HG03139 (cell line): ENCODE measurements around the gene CCDC149.

Experiments used
- ATAC-seq: cut with Tn5 transposase; IDR thresholded peaks from one replicate; pipeline ENCODE4 v1.9.1; 2021; ENCODE audit not compliant: unreplicated experiment

CCDC149 gene

DNA sequence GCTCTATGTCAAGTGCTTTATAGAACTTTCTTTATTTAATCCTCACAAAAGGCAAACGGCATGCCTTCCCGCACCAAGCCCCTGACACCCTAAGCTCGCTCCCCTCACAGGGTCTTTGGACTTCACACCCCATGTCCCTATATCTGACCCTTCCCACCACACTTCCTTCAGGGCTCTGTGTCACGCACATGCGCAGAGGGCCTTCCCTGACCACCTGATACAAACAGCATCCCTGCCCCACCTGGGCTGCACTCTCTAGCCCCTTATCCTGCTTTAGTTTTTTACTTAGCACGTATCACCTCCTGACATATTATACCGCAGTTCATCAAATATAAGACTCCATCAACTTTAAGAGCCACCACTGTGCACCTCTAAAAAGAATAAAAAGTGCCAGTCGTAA is 67.7 kb downstream of the CCDC149 start:
- ATAC-seq = no peak

DNA sequence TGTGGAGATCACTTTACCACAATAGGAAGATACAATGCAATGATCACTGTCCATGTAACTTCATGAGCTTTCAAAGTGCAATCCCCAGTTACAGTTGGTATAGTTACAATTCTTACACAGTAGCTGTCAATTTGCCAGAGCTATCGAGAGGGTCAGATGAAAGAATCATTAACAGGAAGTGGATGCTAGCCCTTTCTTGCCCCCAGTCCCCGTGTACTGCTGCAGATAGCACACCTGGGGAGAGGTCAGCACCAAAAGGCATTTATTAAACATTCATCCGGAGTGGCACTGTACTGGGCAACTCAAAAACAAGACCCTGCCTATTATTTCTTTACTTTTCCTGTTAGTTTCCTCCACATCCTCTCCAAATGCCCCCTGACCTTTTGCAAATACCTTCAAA is 69.7 kb downstream of the CCDC149 start:
- no peak for ATAC-seq

DNA sequence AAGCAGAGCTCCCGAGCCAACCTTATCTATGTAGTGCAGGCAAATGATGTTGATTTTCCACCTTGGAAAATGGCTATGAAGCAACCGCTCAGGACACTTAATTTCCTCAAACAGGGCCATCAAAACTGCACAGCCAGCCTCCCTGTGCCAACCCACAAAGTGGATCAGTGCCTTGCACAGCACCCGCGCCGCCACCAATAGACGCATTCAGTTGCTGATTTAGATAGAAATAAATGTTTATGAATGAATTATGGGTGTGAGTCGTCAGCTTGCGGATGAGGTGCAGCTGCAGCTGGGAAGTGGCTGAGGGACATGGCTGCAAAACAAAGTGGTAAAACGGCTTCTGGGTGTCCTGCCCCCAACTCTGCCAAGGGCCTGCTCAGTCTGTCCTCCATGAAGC is 70.5 kb downstream of the CCDC149 start:
- no peak for ATAC-seq

DNA sequence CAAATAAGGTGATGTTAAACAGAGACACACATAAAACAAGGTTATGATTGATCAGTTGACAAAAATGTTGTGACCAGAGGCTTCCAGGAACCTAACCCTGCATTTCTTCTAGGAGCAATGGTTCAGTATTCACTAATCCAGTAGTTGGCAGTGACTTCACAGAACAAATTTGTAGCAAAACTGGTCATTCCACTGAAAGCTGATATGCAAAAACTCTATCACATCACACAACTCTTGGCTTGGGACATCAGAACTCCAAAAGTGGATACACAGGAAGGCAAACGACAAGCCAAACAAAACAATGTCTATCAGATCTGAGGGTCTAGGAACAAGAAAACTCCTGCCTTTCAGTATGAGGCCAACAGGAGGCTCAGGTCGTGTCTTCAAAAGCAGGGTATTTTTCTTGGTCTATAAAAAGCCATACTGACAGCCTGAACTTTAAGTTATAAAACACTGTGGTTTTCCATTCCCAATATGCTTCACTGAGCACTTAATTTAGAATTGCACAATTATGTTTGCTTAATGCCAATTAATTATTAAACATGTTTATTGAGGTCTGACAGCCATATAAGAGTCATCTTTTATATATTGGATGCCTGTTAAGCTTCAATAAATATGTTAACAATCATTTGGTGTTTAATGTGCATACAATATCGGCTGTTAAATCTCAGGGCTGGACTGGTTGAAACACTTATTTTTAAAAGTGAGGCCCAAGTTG is 71.9 kb downstream of the CCDC149 start:
- ATAC-seq = no peak

DNA sequence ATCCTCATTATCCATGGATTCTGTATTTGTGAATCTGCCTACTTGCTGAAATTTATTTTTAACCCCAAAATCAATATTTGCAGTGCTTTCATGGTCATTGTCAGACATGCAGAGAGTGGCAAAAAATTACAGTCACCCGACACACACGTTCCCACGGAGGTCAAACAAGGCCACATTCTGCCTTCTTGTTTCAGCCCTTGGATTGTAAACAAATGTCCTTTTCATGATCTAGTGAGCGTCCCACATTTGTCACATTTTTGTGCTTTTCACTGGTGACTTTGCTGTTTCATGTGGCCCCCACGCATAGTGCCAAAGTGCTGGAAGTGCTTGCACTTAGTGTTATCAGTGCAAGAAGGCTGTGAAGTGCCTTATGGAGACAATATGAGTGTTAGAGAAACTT is 72.5 kb downstream of the CCDC149 start:
- ATAC-seq = no peak

DNA sequence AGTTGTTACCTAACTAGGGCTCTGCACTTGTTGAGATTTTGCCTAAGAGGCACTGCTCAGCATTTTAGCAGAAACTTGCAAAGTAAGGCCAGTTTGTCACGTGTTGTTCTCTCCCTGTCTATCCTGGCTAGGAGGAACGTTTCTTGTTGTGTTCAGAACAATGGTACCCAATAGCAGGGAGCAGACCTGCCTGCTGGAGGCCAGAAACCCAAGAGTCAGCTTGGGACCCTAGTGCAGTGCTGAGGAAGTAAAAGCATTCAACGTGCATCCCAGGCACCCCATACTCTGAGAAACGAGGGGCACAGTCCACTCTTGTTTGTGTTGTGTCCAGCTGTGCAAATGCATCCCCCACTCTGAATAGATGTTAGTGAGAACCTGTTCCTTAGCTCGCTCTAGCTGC is 75.1 kb downstream of the CCDC149 start:
- no peak for ATAC-seq

DNA sequence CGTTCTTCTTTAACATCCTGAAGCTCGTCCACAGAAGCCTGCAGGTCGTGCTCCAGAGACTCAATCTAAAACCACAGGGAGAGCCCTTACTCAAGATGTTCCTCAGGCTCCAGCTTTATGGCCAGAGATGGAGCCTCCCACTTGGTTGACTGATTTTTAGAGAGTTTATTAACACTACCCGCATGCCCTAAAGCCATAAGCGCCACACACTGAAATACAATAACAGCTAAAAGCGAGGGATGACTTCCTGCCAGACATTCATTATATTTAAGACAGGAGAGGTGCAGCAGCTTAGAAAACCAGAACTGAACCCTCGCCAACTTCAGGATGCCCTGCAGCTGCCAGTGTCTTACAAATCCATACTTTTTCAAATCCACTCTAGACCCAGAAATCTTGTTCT is 75.5 kb downstream of the CCDC149 start:
- ATAC-seq = no peak

DNA sequence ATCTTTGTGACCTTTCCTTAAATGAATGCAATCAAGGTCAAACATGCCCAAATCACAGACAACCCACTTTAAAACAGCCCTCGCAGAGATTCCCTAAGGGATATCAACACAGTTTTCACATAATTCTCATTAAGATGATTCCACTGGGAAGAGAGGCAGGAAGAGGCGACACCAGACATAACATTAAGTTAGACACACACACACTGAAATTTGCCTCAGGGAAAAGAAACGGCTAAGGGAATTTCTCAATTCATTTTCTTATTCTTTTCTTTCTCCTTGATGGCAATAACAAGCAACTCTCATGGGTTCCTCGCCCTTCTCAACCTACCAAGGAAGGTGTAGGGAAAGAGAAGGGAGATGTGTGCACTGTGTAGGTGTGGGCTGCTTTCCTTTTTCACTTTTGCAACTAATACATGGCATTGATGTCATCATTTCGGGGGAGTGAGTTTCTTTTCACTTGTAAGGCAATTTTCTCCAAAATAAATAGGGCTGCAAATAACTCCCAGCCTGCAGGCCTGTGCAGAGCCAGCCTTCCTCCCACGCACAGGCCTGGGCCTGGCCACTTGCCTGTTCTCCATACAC is 76.1 kb downstream of the CCDC149 start:
- ATAC-seq = no peak

DNA sequence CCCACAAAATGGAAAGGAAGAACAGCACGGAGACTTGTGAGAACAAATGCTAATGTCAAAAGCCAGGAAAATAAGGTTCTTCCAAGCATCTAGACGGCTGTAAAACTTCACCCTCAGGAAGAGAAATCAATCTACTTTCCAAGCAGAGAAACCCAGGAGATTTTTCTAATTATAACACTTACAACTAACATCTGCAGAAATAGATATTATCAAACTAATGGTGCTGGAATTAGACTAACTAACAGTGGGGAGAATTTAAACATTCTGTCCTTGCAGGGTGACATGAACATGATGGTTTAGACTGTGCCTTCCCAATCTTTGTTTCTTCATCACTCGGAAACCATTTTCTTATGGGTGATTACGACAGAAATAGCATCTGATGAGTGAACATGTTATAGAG is 77.1 kb downstream of the CCDC149 start:
- ATAC-seq = no peak

DNA sequence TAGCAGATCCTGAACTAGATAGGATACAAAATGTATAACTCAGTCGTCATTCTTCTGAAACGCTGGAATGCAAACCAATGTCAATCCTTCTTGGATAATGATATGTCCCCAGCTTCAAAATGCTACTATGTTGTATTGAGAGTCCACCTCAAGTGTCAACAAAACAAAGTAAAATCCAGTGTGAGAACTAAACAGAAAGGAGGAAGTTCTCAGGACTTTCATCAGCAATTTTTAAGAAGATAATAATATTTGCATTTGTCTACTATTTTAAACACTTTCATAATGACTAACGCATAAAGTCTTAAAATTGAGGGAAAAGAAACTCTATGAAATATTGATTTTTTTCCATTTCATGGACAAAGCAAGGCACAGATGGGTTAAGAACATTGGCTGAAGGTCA is 81.2 kb downstream of the CCDC149 start:
- ATAC-seq = no peak

DNA sequence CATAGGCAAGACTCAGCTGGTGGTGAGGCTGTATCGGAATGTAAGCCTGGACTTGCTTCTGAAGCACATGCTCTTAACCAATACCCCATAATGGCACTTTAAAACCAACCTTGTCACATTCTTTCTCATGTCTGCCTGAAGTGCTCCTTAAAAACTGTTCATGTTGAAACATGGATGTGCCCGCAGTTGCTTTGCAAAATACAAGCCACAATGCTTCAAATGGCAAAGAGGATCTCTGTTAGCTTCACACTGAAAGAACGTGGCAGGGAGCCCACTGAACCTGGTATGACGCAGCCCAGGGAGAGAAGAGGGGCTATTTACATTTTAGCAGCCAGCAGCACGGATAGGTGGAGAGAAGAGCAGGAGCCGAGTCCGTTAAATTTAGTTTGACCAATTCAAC is 88.1 kb downstream of the CCDC149 start:
- no peak for ATAC-seq

DNA sequence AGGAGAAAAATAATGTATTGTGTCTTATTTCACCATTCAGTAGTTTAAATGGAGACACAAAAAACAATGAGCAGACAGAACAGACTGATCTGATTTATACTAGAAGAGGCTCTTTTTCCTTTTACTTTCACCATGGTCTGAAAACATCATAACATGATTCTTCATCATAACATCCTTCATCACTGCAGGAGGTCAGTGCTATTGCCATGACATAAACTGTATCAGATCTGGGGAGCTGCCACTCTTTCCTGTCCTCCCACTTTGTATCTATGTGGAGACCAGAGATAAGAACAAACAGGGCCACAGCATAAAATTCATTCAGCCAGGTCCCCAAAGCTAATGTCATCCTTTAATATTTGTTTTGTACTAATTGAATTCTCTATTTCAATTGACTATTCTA is 92.3 kb downstream of the CCDC149 start:
- no peak for ATAC-seq

DNA sequence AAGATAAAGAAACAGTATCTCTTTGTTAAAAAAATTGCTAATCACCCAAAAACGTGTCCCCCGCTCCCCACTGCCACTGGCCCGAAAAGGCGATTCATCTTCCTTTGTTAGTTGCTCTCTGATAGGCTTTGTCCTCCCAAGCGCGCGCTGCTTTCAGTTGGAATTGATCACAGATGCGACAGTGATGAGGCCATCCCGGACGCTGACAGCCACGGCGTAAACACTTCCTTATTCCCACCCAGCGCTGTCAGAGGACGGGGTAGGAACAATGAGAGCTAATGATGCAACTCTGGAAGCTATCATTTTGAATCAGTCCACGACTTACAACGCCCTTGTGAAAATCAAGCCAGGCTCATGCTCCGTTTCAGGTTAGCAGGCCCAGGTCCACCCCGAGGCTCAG is 96.0 kb downstream of the CCDC149 start:
- no peak for ATAC-seq

DNA sequence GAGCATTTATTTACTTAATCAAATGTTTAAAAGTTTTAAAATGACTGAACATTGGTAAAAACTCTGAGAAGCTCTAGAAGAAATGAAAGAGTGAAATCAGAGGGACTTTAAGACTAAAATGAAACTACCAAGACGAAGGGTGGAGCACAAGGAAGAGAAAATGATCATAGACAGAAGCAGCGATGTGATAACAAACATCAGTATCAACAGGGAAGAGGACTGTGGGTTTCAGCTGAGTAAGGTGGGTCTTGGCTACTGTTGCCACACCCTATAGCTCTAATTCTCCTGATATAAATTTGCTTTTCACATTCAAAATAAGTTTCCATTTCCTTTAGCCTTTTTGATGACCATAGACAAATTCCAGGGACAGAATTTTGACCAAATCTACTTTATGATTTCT is 99.1 kb downstream of the CCDC149 start:
- ATAC-seq = no peak

DNA sequence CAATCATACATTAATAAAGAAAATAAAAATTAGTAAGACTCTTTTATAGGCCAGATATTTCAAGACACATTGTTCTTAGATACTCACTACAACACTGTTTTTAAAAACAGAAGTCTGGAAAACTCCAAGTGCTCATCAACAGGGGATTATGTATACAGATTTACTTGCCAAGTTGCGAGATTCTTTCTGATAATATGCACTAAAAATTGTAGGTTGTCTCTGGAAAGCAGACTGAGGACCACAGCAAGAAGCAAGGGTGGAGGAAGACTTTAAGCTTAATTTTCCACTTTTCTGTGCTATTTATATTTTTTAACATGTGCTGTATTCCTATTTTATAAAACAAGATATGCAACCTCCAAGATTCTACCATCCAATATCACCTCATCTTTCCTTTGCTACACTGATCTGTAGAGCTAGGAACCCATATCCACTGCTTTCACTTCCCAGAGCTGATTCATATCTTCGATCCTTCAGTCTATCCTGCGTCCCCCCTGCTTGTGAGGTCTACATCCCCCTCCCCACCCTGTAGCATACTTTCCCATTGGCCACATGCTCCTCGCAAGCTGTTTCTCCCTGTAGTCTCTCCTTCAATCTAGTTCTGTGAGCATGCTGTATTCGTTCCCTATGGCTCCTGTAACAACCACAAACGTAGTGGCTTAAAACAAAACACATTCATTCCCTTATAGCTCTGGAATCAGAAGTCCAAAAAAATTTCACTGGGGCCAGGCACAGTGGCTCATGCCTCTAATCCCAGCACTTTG is 101.8 kb downstream of the CCDC149 start:
- no peak for ATAC-seq

DNA sequence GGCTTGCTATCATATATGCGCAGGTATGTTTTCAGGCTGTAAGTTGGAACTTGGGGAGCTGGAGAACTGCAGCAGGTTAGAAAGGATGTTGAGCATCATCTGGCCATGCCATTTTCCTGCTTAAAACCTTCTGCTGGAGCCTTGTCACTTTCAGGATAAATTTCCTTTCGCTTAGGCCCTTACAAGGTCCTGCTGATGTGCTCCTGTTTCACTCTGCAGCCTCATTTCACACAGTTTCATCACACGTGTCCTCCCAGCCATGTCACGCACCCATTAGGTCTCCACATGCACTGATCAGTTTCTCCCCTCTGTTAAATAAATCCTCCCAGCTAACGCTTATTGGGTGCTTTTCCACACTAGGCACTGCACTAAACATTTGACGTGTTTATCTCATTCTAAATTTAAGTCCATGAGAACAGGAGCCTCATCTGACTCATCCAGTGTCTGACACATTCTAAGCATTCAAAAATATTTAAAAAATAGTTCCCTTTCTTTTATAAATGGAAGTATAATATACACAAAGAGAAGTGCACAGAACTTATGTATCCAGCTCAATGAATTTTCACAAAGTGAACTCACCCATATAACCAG is 102.9 kb downstream of the CCDC149 start:
- ATAC-seq = no peak

DNA sequence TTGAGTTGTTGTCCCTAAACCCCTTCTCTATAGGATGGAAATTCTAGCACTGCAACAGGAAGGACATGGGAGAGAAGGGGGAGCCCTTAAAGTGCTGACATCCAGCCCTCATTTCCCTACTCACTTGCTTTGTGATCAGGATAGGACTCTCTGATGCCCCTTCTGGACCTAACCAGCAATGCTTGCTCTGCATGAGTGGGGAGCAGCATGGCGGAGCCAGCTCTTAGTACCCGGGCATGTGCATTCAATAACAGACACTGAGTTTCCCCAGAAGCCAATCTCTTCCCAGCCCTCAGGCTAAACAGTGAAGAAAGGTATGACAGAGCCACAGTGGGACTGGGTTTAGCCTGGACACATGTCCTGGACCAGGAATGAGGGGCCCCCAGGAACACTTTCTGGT is 103.5 kb downstream of the CCDC149 start:
- ATAC-seq = no peak

DNA sequence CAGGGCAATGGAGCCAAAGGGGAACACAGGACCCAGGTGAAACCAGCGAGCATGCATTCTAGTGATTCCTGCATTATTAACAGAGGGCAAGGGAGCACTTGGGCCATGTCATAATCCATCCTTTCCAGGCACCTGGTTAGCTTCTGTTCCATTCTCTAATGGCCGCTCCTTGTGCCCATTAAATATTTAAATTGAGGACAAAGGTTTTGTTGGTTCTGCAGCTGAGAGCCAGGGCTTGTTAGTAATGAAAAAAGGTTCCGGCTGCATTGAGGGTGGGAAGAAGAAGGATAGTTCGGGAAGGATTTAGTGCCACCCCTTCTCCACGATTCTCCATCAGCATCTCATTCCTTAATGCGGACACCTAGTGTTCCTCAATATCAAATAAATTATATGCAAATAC is 103.9 kb downstream of the CCDC149 start:
- ATAC-seq = no peak

DNA sequence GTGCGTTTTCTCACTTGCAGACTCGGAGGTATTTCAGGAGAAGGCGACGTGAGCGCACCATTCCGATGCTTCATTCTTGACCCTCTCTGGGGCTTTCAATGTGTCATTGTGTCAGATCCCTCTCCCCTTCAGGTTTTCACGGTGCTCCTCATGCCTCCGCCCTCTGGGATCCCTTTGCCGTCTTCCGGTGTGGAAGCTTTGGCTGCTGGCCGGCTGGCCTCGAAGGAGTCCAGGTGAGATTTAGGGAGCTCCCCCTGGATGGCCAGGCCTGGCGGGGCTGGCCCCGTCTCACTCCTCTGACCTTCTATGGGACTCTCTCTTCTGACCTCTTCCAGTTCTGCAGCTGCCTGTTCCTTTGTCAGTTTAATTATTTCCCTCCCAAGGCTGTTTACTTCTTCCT is 104.6 kb downstream of the CCDC149 start:
- ATAC-seq = no peak

DNA sequence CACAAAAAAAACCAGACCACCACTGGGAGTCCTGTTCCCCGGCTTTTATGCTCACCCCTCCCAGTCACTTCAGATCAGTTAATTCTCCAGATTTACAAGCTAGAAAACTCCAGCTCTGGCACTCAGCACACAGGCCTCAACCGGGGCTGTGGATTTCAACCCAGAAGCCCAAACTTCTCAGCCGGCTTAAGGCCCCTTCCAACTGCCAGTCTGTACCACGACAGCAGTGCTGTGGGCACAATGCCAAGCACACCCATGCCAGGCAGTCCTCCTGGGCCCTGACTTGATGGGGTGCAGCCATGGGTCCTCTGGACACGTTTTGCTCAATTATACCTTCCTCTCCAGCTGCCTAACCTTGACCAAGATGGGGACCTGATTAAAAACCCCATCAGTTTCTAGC is 105.2 kb downstream of the CCDC149 start:
- no peak for ATAC-seq

DNA sequence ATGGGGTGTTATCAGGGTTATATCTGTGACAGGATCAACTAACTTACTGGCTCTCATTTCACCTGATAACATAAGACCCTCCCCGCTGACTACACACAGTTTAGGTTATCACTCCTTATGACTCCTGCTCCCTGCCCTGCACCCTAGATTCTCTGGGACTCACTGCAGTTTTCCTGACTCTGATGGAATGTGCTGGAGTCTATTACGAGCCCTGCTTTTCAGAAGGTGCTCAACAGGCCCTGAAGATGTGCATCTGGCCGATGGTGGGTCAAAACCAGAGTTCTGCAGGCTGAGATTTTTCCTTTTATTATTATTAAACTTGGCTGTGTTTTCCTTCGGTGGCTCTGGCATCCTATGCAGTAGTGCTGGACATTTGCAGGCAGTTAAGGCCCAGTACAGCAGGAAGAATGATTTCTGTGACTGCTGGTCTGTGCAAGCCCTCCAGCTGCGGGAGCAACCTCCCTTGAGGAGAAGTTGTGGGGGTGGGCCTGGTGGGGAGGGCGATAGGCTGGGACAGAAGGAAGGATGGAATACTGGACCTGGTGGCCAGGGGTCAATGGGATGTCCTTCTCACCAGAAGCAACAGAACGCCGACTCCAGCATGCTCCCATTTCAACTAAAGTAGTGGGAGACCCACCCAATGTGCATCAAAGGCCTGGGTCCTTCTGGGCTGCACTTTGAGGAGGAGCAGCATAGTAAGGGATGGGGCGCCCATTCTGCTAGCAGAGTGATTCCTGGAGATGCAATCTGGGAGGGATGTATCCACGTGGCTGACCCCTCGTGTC is 106.4 kb downstream of the CCDC149 start:
- no peak for ATAC-seq
